ENCODE data around the gene LONP2.

LONP2 gene

DNA sequence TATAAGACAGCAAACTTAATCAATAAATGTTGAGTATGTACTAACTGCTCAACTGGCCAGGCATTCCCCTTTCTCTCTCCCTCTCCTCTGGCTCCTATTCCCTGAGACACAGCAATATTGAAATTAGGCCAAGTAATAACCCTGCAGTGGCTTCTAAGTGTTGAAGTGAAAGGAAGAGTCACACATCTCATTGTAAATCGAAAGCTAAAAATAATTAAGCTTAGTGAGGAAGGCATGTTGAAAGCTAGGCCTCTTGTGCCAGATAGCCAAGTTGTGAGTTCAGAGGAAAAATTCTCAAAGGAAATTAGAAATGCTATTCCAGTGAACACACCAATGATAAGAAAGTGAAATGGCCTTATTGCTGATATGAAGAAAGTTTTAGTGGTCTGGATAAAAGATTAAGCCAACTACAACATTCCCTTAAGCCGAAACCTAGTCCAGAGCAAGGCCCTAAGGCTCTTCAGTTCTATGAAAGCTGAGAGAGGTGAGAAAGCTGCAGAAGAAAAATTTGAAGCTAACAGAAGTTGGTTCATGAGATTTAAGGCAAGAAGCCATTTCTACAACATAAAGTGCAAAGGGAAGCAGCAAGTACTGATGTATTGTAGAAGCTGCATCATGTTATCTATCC lies 38.6 kb downstream of the LONP2 start:
- H3F3A ChIP-seq (ENCODE audit: insufficient read depth) = peaks cover 3% of the 10 kb centered on the region; the same call in 1 of the 2 replicates
- H3K79me2 ChIP-seq (ENCODE audit: insufficient read depth, low read length) = no peaks in the 10 kb centered on the region
- no peak for TF ChIP-seq EZH2phosphoT487 (conservative IDR thresholded peaks at IDR 0.05; ENCODE audit: low read length)
- TF ChIP-seq, protein P1, sequence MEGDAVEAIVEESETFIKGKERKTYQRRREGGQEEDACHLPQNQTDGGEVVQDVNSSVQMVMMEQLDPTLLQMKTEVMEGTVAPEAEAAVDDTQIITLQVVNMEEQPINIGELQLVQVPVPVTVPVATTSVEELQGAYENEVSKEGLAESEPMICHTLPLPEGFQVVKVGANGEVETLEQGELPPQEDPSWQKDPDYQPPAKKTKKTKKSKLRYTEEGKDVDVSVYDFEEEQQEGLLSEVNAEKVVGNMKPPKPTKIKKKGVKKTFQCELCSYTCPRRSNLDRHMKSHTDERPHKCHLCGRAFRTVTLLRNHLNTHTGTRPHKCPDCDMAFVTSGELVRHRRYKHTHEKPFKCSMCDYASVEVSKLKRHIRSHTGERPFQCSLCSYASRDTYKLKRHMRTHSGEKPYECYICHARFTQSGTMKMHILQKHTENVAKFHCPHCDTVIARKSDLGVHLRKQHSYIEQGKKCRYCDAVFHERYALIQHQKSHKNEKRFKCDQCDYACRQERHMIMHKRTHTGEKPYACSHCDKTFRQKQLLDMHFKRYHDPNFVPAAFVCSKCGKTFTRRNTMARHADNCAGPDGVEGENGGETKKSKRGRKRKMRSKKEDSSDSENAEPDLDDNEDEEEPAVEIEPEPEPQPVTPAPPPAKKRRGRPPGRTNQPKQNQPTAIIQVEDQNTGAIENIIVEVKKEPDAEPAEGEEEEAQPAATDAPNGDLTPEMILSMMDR (IDR thresholded peaks at IDR 0.05; ENCODE audit: insufficient read depth, low read length, poor library complexity, severe bottlenecking) = no peak
- no peak overlapping the region for H3K4me3 ChIP-seq (ENCODE audit: insufficient read depth, low read length, poor library complexity, severe bottlenecking)
- peaks cover 3% of the 10 kb centered on the region; the same call in 1 of the 2 replicates for H3K36me3 ChIP-seq (ENCODE audit: low read length)
- H3K9me2 ChIP-seq (replicated peaks; ENCODE audit: insufficient read depth, low read length) = no peaks in the 10 kb centered on the region
- no peak overlapping the region for H3K4me2 ChIP-seq (ENCODE audit: low read depth, low read length, poor library complexity, severe bottlenecking)
- no peak overlapping the region for H3K9ac ChIP-seq (ENCODE audit: low read length)
- H2AFZ ChIP-seq (ENCODE audit: low read depth, low read length, severe bottlenecking) = no peak overlapping the region
- no peaks in the 10 kb centered on the region for H3K9me3 ChIP-seq (ENCODE audit: insufficient read depth, low read length)
- no peaks in the 10 kb centered on the region for H4K20me1 ChIP-seq (ENCODE audit: low read depth, low read length)
- H3K27ac ChIP-seq (ENCODE audit: low read depth, low read length) = no peak overlapping the region
- no peaks in the 10 kb centered on the region for H3K27me3 ChIP-seq (ENCODE audit: low read length)

DNA sequence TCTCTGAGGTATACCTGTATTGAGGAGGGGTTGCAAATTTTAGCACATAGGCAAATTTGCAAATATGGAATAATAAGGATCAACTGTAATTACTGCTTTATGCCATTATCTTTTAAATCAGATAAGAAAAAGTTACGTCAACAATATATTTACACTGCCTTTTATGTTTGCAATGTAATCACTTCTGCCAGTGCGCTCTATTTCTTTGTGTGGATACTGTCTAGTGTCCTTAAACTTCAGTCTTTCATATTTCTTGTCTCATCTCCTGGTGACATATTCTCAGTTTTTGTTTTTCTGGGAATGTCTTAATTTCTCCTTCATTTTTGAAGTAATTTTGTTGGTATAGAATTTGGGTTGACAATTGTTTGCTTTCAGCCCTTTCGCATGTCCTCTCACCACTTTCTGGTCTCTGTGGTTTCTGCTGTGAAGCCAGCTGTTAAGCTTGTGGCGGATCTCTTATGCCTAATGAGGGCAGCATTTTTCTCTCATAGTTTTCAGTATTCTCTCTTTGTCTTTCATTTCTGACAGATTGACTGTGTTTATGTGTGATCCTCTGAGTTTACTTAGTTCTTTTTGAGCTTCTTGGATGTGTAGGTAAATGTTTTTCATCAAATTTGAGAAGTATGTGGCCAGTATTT lies 40.8 kb downstream of the LONP2 start:
- no peak overlapping the region for H3K4me2 ChIP-seq (ENCODE audit: low read depth, low read length, poor library complexity, severe bottlenecking)
- no peak overlapping the region for H2AFZ ChIP-seq (ENCODE audit: low read depth, low read length, severe bottlenecking)
- peaks cover 3% of the 10 kb centered on the region; the same call in 1 of the 2 replicates for H3K36me3 ChIP-seq (ENCODE audit: low read length)
- H3K27me3 ChIP-seq (ENCODE audit: low read length) = no peaks in the 10 kb centered on the region
- no peak overlapping the region for H3K27ac ChIP-seq (ENCODE audit: low read depth, low read length)
- H3K9ac ChIP-seq (ENCODE audit: low read length) = no peak overlapping the region
- H3F3A ChIP-seq (ENCODE audit: insufficient read depth) = peaks cover 3% of the 10 kb centered on the region; the same call in 1 of the 2 replicates
- no peaks in the 10 kb centered on the region for H3K9me3 ChIP-seq (ENCODE audit: insufficient read depth, low read length)
- TF ChIP-seq, protein P1 (IDR thresholded peaks at IDR 0.05; ENCODE audit: insufficient read depth, low read length, poor library complexity, severe bottlenecking) = no peak
- TF ChIP-seq EZH2phosphoT487 (conservative IDR thresholded peaks at IDR 0.05; ENCODE audit: low read length) = no peak
- H3K4me3 ChIP-seq (ENCODE audit: insufficient read depth, low read length, poor library complexity, severe bottlenecking) = no peak overlapping the region
- H3K79me2 ChIP-seq (ENCODE audit: insufficient read depth, low read length) = no peaks in the 10 kb centered on the region; the same call in 1 of the 2 replicates
- no peaks in the 10 kb centered on the region for H3K9me2 ChIP-seq (replicated peaks; ENCODE audit: insufficient read depth, low read length)
- H4K20me1 ChIP-seq (ENCODE audit: low read depth, low read length) = no peaks in the 10 kb centered on the region

DNA sequence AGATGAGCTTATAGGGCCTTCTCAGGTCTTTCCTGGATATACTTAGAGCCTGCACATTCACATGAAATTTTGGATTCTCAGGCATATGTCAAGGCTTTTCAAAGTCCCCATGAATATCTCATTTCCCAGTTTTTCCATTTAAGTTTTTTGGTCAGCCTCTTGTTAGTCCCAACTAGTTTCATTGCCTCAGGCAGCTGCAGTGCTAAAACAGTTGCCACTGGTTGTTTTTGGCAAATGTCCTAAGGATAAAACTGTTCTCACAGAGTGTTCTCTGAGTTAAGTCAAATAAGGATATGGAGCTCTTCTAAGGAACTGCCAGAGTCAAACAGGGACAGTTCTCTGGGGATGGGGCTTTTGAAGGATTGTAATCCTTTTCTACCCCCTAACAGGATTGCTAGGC lies 43.1 kb downstream of the LONP2 start:
- TF ChIP-seq EZH2phosphoT487 (conservative IDR thresholded peaks at IDR 0.05; ENCODE audit: low read length) = no peak
- TF ChIP-seq, protein P1 (IDR thresholded peaks at IDR 0.05; ENCODE audit: insufficient read depth, low read length, poor library complexity, severe bottlenecking) = no peak
- no peaks in the 10 kb centered on the region for H3K9me2 ChIP-seq (replicated peaks; ENCODE audit: insufficient read depth, low read length)
- no peak overlapping the region for H3K4me2 ChIP-seq (ENCODE audit: low read depth, low read length, poor library complexity, severe bottlenecking)
- H3K9me3 ChIP-seq (ENCODE audit: insufficient read depth, low read length) = no peaks in the 10 kb centered on the region
- no peak overlapping the region for H3K27ac ChIP-seq (ENCODE audit: low read depth, low read length)
- peaks cover 3% of the 10 kb centered on the region; the same call in 1 of the 2 replicates for H3F3A ChIP-seq (ENCODE audit: insufficient read depth)
- no peak overlapping the region for H2AFZ ChIP-seq (ENCODE audit: low read depth, low read length, severe bottlenecking)
- no peak overlapping the region for H3K9ac ChIP-seq (ENCODE audit: low read length)
- H3K27me3 ChIP-seq (ENCODE audit: low read length) = no peaks in the 10 kb centered on the region
- peaks cover 3% of the 10 kb centered on the region; the same call in 1 of the 2 replicates for H3K36me3 ChIP-seq (ENCODE audit: low read length)
- H3K79me2 ChIP-seq (ENCODE audit: insufficient read depth, low read length) = no peaks in the 10 kb centered on the region; the same call in 1 of the 2 replicates
- H3K4me3 ChIP-seq (ENCODE audit: insufficient read depth, low read length, poor library complexity, severe bottlenecking) = no peak overlapping the region
- H4K20me1 ChIP-seq (ENCODE audit: low read depth, low read length) = no peaks in the 10 kb centered on the region

All from SU-DHL-6 (cell line).